ENCODE results near the gene PDE2A.
"Not testable (repeated sequence)": the region's sequence is repeated elsewhere in the genome, so short reads cannot be mapped to it uniquely, and the experiment has no call there.

The PDE2A gene

DNA sequence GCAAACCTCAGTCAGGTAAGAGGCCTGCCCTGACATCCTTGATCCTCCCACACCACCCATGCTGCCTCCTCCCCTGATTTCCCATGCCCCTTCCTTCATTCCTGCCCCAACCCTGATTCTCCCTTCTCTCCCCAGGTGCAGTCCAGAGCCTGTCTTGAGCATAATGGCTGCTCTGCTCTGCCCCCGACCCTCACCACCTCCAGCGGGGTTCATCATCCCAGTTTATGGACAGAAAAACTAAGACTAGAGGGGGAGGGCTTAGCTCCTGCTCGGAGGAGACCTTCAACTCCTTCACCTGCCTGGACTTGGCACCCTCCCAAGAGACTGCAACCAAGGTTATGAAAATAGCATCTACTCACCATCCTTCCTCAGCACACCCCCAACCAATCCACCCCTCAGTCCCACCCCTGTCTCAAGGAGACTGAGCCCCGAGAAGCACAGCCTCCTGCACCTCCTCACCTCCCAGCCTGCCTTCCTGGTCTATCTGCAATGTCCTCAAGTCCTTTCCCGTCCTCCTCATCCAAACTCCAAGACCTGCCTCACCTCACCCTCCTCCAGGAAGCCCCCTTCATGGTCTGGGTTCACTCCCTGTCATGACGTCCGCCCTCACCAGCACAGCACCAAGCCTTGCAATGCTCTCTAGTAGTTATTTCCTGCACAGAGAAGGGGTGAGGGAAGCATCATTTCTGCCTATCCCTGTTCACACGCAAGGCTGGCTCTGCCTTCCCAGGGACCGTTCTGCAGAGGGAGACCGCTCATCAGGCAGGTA lies 103.1 kb downstream of the PDE2A start:
- Mint-ChIP-seq H3K27me3 (ENCODE audit: low read depth) (peaks cover 19% of the 10 kb centered on the region), H3K27ac (no peak overlapping the region), H3K36me3 (ENCODE audit: low read depth) (no peaks in the 10 kb centered on the region), H3K4me1 (peaks cover 5% of the 10 kb centered on the region), H3K9me3 (no peaks in the 10 kb centered on the region), H3K4me3 (no peak overlapping the region)
- TF ChIP-seq, protein P1, sequence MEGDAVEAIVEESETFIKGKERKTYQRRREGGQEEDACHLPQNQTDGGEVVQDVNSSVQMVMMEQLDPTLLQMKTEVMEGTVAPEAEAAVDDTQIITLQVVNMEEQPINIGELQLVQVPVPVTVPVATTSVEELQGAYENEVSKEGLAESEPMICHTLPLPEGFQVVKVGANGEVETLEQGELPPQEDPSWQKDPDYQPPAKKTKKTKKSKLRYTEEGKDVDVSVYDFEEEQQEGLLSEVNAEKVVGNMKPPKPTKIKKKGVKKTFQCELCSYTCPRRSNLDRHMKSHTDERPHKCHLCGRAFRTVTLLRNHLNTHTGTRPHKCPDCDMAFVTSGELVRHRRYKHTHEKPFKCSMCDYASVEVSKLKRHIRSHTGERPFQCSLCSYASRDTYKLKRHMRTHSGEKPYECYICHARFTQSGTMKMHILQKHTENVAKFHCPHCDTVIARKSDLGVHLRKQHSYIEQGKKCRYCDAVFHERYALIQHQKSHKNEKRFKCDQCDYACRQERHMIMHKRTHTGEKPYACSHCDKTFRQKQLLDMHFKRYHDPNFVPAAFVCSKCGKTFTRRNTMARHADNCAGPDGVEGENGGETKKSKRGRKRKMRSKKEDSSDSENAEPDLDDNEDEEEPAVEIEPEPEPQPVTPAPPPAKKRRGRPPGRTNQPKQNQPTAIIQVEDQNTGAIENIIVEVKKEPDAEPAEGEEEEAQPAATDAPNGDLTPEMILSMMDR (IDR thresholded peaks at IDR 0.05; ENCODE audit: unreplicated experiment in 3 of 3): no peak

DNA sequence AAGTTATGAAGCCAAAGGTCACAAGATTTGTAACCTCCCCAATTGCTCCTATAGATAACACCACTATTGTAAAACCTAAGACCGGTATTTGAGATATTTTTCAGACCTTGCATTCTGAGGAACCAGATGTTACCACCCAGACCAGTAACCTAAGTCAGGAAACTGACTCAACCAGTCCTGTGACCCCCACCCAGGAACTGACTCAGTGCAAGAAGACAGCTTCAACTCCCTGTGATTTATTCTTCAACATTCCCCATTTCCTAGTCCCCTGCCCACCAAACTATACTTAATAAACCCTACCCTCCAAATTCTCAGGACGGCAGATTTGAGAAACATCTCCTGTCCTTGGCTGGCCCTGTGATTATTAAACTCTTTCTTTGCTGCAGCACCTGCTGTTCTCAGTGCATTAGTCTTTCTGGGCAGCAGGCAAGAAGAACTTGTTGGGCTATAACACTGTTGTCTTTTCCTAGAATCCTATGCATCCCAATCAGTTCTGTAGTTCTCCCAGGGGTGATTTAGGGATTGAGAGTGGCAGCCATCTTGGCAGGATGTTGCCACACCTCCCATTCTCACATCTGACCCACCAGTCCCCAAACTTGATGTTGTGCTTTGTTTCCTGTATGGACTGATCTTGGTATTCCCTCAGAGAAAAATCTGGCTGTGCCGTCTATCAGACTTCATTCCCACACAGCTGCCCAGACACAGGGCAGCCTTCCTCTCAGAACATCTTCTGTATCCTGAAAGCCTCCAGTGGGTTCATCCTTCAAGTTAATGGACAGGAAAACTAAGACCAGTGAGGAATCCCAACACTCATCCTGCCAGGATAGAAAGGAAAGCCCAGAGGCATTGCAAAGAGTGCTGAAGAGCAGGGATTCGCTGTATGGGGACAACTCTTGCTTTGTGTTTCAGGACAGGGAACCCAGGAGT lies 104.0 kb downstream of the PDE2A start:
- H3K9me3 Mint-ChIP-seq: no peaks in the 10 kb centered on the region
- no peaks in the 10 kb centered on the region for H3K36me3 Mint-ChIP-seq (ENCODE audit: low read depth)
- H3K4me3 Mint-ChIP-seq: no peak overlapping the region
- H3K27ac Mint-ChIP-seq: no peak overlapping the region
- H3K27me3 Mint-ChIP-seq (ENCODE audit: low read depth): peaks cover 19% of the 10 kb centered on the region
- TF ChIP-seq, protein P1 (IDR thresholded peaks at IDR 0.05; ENCODE audit: unreplicated experiment in 3 of 3): no peak
- peaks cover 5% of the 10 kb centered on the region for H3K4me1 Mint-ChIP-seq

DNA sequence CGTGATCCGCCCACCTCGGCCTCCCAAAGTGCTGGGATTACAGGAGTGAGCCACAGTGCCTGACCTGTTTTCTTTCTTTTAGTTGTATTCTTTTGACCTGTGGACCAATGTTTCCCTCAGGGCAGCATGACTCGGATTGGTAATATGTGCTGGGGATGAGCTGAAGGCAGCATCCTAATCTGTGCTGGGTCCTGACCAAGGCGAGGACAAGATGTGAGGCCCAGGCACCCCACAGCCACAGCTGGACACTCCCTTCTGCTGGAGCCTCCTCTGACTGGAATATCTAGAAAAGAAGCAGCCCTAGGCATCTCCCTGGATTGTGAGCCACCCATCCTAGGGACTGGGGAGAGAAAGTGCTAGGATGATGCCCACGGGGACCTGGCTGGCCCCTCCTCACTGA lies 105.4 kb downstream of the PDE2A start:
- TF ChIP-seq, protein P1 (IDR thresholded peaks at IDR 0.05; ENCODE audit: unreplicated experiment in 3 of 3): no peak

DNA sequence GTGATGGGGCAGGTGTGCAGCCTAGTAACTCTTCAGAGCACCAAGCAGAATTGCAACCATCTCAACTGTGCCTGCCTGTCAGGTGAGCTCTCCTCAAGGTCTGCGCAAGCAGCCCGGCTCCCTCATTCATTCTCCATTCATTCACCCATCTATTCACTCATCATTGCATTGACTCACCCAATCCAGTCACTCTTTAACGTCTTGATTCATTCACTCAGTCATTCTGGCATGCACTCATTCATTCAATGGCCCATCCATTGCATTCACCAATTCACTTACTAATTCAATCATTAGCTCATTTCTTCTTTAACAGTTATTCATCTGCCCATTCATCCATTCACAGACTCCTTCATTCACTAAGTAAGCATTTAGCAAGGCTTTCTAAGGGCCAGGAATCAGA lies 111.8 kb downstream of the PDE2A start:
- Mint-ChIP-seq H3K36me3 (ENCODE audit: low read depth) (no peaks in the 10 kb centered on the region), H3K9me3 (no peaks in the 10 kb centered on the region), H3K4me3 (no peak overlapping the region), H3K4me1 (no peaks in the 10 kb centered on the region), H3K27ac (no peak overlapping the region), H3K27me3 (ENCODE audit: low read depth) (peaks cover 4% of the 10 kb centered on the region)
- TF ChIP-seq, protein P1 (IDR thresholded peaks at IDR 0.05; ENCODE audit: unreplicated experiment in 3 of 3): no peak

More for the DNA sequence above, 105.4 kb downstream of the PDE2A start:
- H3K27ac Mint-ChIP-seq: no peak overlapping the region
- H3K9me3 Mint-ChIP-seq: no peaks in the 10 kb centered on the region
- no peaks in the 10 kb centered on the region for H3K36me3 Mint-ChIP-seq (ENCODE audit: low read depth)
- peaks cover 5% of the 10 kb centered on the region for H3K4me1 Mint-ChIP-seq
- H3K4me3 Mint-ChIP-seq: no peak overlapping the region
- H3K27me3 Mint-ChIP-seq (ENCODE audit: low read depth): peaks cover 11% of the 10 kb centered on the region

DNA sequence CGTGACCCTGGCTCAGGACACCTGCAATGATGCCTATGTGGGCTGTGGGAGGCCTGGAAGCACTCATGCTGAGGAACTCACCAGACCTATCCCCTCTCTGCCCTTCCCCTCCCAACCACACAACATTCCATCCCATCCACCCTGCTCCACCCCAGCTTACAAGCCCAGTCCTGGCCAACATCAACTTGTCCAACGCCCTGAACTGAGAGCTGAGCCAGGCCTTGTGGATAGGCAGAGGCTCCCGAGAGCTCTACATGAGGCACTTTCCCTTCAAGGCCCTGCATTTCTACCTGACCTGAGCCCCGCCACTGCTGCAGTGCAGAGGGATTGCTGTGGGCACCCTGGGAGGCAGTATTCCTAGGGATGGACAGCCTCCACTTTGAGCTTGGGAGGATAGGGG lies 112.4 kb downstream of the PDE2A start:
- Mint-ChIP-seq H3K9me3 (no peaks in the 10 kb centered on the region), H3K4me3 (no peak overlapping the region), H3K27ac (no peak overlapping the region), H3K4me1 (no peaks in the 10 kb centered on the region), H3K27me3 (ENCODE audit: low read depth) (peaks cover 4% of the 10 kb centered on the region), H3K36me3 (ENCODE audit: low read depth) (no peaks in the 10 kb centered on the region)
- TF ChIP-seq, protein P1 (IDR thresholded peaks at IDR 0.05; ENCODE audit: unreplicated experiment in 3 of 3): no peak

DNA sequence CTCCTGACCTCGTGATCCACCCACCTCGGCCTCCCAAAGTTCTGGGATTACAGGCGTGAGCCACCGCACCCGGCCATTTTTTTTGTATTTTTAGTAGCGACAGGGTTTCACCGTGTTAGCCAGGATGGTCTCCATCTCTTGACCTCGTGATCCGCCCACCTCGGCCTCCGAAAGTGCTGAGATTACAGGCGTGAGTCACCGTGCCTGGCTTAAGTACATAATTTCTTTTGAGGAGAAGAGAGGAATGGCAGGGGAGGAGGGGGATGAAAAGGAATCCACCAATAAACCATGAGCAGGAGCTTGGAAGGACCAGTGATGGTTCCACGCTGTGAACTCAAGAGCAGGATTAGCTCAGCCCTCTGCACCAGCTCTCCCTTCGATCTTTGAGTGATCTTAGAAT lies 113.4 kb downstream of the PDE2A start:
- H3K27me3 Mint-ChIP-seq (ENCODE audit: low read depth); H3K4me3 Mint-ChIP-seq; H3K27ac Mint-ChIP-seq; H3K9me3 Mint-ChIP-seq; H3K36me3 Mint-ChIP-seq (ENCODE audit: low read depth); H3K4me1 Mint-ChIP-seq: not testable (repeated sequence)
